ENCODE measurements around the gene ILF2.

The ILF2 gene

GRCh38 chr1:153627715-153628626, 42.8 kb downstream of the ILF2 start, which contains the start of gene S100A1:
Gene S100A1 (plus strand): TSS chr1:153628434. CDS start chr1:153630522, 2,088 bp downstream.
- no peak for DNase-seq

DNA sequence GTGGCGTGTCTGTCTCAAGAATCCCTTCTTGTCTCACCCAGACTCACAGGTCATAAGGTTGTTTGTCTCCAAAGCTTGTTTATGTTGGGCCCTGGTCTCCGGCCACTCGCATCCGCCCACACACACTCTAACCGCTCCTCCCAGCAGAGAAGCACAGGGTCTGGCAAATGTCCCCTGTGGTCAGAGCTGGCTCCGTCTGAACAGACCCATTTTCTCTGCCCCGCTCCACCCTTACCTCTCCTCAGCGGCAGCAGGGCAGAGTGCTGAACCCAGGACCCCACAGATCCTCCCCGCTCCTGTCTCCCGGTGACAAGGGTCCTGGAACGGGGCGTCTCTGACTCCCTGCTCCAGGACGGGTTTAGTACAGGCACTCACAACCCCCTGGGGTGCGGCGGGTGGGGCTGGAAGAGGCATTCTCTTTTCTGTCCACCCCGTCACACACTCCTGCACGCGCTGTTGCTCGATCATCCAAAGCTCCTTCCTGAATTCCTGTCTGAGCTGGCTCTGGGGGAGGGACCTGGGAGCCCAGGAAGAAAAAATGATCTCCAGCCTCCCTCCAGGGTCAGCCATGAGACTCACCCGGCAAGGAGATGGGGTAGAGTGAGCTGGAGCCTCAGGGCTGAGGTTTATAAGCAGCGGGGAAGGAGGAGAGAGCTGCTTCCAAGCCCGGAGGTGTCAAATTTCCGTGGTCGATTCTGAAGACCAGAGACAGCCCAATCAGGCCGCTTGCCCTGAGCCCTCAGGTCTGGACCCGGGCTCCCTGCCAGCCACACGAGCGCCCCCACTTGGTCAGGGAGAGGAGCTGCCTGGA, 43.7 kb downstream of the ILF2 start, which contains the start of gene S100A13:
Gene S100A13 (minus strand): TSS at position 602 of the 811 bp plus-strand sequence. CDS start 1,033 bp downstream, outside the sequence.
- no peak for DNase-seq

DNA sequence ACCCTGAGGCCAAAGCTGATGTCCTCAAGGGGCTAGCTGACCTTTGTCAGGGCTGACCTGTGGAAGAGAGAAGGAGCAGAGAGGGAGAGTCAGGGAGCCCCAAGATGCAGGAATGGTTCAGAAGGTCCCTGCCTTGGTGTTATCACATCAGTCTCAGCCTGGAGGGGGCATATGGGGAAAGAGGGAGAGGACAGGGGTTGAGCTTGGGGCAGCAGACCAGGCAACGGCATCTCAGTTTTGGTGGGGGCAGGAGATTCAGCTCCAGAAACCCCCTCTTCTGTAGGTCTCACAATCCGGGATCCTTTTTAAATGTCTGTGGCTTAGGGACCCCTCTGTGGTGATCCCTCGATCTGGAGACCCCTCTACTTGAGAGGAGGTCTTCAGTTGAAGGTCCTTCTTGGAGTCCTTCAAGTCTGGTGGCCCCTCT, 44.3 kb downstream of the ILF2 start:
- DNase-seq: no peak

DNA sequence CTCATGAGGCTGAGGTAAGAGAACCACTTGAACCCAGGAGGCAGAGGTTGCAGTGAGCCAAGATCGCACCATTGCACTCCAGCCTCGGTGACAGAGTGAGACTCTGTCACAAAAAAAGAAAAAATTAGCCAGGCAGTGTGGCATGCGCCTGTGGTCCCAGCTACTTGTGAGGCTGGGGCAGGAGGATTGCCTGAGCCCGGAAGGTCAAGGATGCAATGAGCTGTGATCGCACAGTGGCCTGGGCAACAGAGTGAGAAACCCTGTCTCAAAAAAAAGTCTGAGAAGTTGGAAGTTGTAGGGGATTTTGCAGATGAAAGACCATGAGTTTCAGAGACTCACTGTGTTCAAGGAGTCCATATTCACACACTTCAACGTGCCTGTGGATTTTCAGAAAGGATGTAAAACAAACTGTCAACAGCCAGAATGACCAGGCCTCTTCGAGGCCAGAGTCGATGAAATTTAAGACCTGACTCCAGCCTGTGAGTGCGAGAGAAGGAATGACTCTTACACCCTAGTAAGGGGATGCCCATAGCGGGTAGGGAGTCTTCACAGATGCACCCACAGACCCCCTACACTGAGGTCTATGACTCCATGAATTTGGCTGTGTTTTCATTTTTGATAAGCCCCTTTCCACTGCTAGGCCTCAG, 45.7 kb downstream of the ILF2 start:
- DNase-seq: no peak

DNA sequence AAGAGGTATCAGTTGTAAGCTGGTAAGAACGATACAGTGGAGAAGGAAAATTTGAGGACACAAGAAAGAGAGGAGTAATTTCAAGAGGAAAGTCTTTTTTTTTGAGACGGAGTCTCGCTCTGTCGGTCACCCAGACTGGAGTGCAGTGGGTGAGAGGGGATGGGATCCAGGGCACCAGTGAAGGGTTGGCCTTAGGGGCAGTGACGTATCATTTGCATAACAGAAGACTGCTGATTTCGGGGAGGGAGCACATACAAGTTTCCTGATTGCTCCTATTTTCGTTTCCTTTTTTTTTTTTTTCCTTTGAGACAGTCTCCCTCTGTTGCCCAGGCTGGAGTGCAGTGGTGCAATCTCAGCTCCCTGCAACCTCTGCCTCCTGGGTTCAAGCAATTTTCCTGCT, 47.7 kb downstream of the ILF2 start:
- DNase-seq: no peak

- DNase-seq: no peak
Measured at GRCh38 chr1:153619171-153619570, 51.6 kb downstream of the ILF2 start.

DNA sequence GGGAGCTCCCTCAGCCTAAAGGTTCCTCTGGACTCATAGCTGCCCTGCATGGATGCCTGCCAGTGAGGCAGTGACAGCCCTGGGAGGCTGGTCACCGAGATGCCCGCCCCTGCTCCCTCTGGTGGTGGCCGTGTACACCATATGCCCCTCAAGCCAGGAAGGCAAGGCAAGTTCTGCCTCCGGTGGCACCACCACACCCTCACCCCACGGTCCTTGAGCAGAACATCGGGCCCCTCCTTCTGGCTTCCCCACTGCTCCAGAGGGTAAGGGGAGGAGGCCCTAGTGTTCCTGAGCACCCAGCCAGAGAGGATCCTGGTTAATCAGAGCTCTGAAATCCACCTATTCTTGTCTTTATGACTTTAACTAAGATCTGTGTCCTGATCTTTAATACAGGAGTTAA, 53.1 kb downstream of the ILF2 start:
- peak; percentile 34 for DNase-seq

DNA sequence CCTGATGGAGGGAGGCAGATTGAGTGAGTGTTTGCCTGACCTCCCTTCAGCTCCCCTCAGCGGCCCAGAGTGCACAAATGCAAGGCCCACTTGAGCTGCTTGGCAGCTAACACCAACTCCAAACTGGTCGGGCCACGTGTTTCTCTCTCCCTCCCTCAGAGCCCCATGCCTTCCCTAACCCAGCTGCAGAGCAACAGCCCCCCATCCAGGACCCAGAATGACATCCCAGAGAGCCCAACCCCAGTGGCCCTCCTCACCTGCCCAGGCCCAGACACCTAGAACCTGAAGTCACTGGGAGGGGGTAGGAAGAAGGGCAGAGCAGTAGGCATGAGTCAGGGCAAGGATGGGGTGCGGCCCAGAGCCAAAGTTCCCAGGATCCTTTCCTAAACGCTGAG, 53.9 kb downstream of the ILF2 start:
- no peak for DNase-seq

GRCh38 chr1:153616144-153616916, 54.5 kb downstream of the ILF2 start, which contains the start of gene S100A14:
Gene S100A14 (minus strand): TSS chr1:153616325. CDS start chr1:153615858, 467 bp downstream.
- DNase-seq: no peak

GRCh38 chr1:153615406-153615805, 55.4 kb downstream of the ILF2 start:
- DNase-seq: no peak

GRCh38 chr1:153614906-153615305, 55.9 kb downstream of the ILF2 start:
- DNase-seq: no peak

- DNase-seq: no peak
Measured at GRCh38 chr1:153614189-153614900, 56.4 kb downstream of the ILF2 start.

DNA sequence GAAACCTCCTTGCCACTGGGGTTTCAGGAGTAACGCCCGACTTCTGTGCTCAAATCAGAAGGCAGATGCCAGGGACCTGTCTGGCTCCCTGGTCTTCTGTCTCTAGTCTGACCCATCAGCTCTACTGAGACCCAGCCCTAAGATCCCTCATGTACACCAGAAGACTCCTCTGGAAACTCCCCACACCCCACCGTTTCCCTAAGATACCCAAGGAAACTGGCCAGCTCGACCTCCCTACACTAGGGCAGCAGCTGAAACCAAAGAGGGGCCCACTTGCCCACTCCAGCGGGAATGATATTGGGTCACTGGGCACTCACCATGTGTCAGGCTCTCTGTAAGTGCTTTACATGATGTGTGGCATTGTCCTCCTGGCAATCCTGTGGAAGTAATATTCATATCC, 57.4 kb downstream of the ILF2 start:
- no peak for DNase-seq

GRCh38 chr1:153612755-153613331, 58.0 kb downstream of the ILF2 start, which contains the start of gene S100A16:
Gene S100A16 (minus strand): TSS chr1:153613137. CDS start chr1:153608151, 4,986 bp downstream.
- no peak for DNase-seq

DNA sequence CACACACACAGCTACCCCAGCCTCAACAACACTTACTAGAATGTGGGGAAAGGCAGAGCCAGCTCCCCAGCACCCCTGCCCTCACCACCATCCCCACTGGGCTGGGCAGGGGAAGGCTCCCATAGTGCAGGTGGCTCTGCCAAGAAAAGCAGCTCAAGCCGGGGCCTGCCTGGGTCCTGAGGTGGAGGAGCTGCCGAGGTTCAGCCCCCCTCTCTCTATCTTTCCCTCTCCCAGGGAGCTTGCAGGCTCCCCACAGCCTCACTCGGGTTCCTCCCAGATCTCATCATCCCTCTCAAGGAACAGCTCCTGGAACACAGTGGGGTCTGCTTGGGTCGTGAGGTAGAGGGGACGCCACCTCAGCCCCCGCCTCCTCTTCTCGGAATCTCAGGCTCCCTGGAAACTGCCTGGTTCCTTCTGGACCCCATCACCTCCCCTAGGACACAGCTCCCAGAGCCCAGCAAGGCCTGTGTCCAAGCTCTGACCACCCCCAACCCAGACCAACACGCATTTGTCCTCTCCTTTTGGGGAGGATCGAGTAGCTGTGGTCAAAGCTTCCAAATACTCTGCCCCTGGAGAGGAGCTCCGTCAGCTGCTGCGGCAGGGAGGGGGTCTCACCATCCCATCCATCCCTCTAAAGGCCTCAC, 58.6 kb downstream of the ILF2 start:
- no peak for DNase-seq

All from effector CD4-positive, alpha-beta T cell (primary cell).